Naive B cell (primary cell): ENCODE data around the gene CRCP. TPM values are rescaled to one million over a fixed set of nuclear protein-coding genes. Genes with fewer than 3 reads are reported as not detected.
"Not testable (repeated sequence)": the region's sequence is repeated elsewhere in the genome, so short reads cannot be mapped to it uniquely, and the experiment has no call there.

Experiments
- ATAC-seq, 2 donors: fragments of 150-1000 bp; cut with Tn5 transposase; 2 replicates each; pipeline ENCODE4 v1.10.0; 2021; ENCODE audit warnings: low read depth in 2 of 2, mild to moderate bottlenecking in 2 of 2, moderate library complexity in 2 of 2
- DNase-seq: peaks from one replicate; pipeline ENCODE4 v3.0.0; 2022
- H3K27ac Mint-ChIP-seq, 6 donors: one replicate each; pipeline ENCODE4 v1.8.0; 2020 to 2022; ENCODE audit warnings: mild to moderate bottlenecking in 6 of 6, mixed read lengths in 6 of 6, moderate library complexity in 5 of 6, inconsistent platforms in 2 of 6
- H3K27me3 Mint-ChIP-seq, 3 donors: one replicate each; pipeline ENCODE4 v1.8.0; 2021 to 2022; ENCODE audit warnings: mixed read lengths in 3 of 3, mild to moderate bottlenecking in 1 of 3
- H3K36me3 Mint-ChIP-seq, 2 donors: one replicate each; pipeline ENCODE4 v1.8.0; 2020 to 2022; ENCODE audit warnings: mixed read lengths in 2 of 2, inconsistent platforms in 1 of 2, mild to moderate bottlenecking in 1 of 2
- H3K4me1 Mint-ChIP-seq, 3 donors: one replicate each; pipeline ENCODE4 v1.8.0; 2020 to 2022; ENCODE audit warnings: mixed read lengths in 3 of 3, inconsistent platforms in 1 of 3, mild to moderate bottlenecking in 1 of 3, moderate library complexity in 1 of 3
- H3K4me3 Mint-ChIP-seq, 8 donors: one replicate each; pipeline ENCODE4 v1.8.0; 2020 to 2022; ENCODE audit warnings: mild to moderate bottlenecking in 8 of 8, mixed read lengths in 8 of 8, moderate library complexity in 8 of 8, inconsistent platforms in 2 of 8
- H3K9me3 Mint-ChIP-seq, 7 donors: one replicate each; pipeline ENCODE4 v1.8.0; 2020 to 2022; ENCODE audit warnings: mixed read lengths in 7 of 7, mild to moderate bottlenecking in 5 of 7, inconsistent platforms in 2 of 7, moderate library complexity in 1 of 7
- polyA plus RNA-seq, 6 donors: library from polyadenylated mRNA; unstranded; fragments of 300-500 nt; fragmentation: Illumina TruSeq; gene quantifications; one replicate each; pipeline ENCODE4 v1.2.3, GENCODE V29; 2021; ENCODE audit warnings: low read depth in 6 of 6

CRCP gene
- polyA plus RNA-seq, 6 donors from 2014 or later = 12.0 to 44.6 (median 29.8) TPM

DNA sequence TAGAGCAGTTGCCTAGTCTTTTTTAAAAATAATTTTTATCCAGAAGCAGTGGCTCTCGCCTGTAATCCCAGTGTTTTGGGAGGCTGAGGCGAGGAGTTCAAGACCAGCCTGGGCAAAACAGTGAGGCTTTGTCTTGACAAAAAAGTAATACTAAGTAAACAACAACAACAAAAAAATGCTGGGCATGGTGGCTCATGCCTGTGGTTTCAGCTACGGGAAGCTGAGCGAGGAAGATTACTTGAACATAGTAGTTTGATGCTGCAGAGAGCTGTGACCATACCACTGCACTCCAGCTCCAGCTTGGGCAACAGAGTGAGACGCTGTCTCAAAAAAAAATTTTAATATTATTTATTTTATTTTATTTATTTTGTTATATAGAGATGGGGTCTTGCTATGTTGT is 59.2 kb downstream of the CRCP start:
- Mint-ChIP-seq H3K27ac (no peak overlapping the region), H3K9me3 (peaks cover 0 to 5% (median 0%) of the 10 kb centered on the region in 7 donors), H3K4me3 (peak overlapping the region in 1 of 8 donors; percentile 1), H3K36me3 (no peaks in the 10 kb centered on the region), H3K4me1 (peaks cover 0 to 3% (median 0%) of the 10 kb centered on the region in 3 donors), H3K27me3 (no peaks in the 10 kb centered on the region)
- no peak for DNase-seq
- ATAC-seq = no peak

DNA sequence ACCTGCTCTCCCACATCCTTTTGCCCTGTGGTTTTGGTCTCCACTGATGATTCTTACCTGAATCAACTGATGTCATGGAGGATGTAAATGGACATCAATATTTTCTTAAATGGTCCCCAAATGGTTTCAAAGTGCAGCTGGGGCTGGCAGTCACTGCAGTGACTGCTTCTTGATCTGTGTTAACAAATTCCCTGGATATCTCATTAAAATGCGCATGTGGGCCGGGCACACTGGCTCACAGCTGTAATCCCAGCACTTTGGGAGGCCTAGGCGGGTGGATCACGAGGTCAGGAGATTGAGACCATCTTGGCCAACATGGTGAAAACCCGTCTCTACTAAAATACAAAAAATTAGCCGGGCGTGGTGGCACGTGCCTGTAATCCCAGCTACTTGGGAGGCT is 60.4 kb downstream of the CRCP start:
- H3K36me3 Mint-ChIP-seq, DNase-seq, H3K4me1 Mint-ChIP-seq, H3K27ac Mint-ChIP-seq, H3K27me3 Mint-ChIP-seq, ATAC-seq, H3K4me3 Mint-ChIP-seq, H3K9me3 Mint-ChIP-seq: not testable (repeated sequence)

DNA sequence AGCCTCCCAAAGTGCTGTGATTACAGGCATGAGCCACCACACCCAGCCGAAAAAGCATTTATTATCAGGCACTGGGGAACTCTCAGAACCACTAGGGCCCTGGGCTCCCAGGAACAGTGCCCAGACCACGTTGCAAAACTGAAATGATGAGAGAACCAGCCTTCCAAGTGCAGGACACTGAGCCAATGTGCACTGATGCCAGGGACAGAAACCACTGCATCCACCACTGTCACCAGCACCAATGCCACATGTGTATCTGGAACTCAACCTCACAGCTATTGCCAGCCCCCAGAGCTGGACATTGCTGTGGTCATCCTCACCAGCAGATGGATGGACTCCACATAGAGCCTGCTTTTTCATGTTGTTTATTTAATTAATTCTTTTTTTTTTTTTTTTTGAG is 62.3 kb downstream of the CRCP start:
- ATAC-seq = no peak
- Mint-ChIP-seq H3K27ac (no peak overlapping the region), H3K4me3 (no peak overlapping the region), H3K9me3 (peaks cover 0 to 5% (median 0%) of the 10 kb centered on the region in 7 donors), H3K36me3 (no peaks in the 10 kb centered on the region), H3K27me3 (no peaks in the 10 kb centered on the region), H3K4me1 (peaks cover 0 to 3% (median 0%) of the 10 kb centered on the region in 3 donors)
- no peak for DNase-seq

DNA sequence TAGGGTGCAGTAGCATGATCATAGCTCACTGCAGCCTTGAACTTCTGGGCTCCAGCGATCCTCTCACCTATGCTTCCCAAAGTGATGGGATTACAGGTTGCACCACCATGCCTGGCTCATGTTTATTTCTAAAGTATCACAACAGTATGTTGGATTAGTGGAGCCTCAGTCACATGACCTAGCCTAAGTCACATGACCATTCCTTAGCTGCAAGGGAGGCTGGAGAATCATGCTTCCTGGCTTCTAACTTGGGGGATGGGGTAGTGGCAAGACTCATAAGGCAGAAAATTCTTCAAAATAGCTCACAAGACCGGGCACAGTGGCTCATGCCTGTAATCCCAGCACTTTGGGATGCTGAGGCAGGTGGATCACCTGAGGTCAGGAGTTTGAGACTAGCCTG is 63.6 kb downstream of the CRCP start:
- peaks cover 0 to under 1% (median 0%) of the 10 kb centered on the region in 3 donors for H3K4me1 Mint-ChIP-seq
- no peak for DNase-seq
- no peaks in the 10 kb centered on the region for H3K27me3 Mint-ChIP-seq
- ATAC-seq = no peak
- H3K4me3 Mint-ChIP-seq = no peak overlapping the region
- H3K9me3 Mint-ChIP-seq = peaks cover 0 to 5% (median 0%) of the 10 kb centered on the region in 7 donors
- H3K36me3 Mint-ChIP-seq = no peaks in the 10 kb centered on the region
- no peak overlapping the region for H3K27ac Mint-ChIP-seq

- Mint-ChIP-seq H3K4me1 (peaks cover 0 to 7% (median 0%) of the 10 kb centered on the region in 3 donors), H3K4me3 (no peak overlapping the region), H3K27ac (no peak overlapping the region), H3K9me3 (peaks cover 0 to 10% (median 5%) of the 10 kb centered on the region in 7 donors), H3K36me3 (peaks cover 0 to 6% of the 10 kb centered on the region in 2 donors), H3K27me3 (no peaks in the 10 kb centered on the region)
- no peak for ATAC-seq
- no peak for DNase-seq
These were observed 66.7 kb downstream of the CRCP start for GRCh38 chr7:66181329-66181728.

- Mint-ChIP-seq H3K4me1 (peaks cover 0 to 7% (median 0%) of the 10 kb centered on the region in 3 donors), H3K27me3 (no peaks in the 10 kb centered on the region), H3K9me3 (peaks cover 0 to 10% (median 6%) of the 10 kb centered on the region in 7 donors), H3K4me3 (no peak overlapping the region), H3K36me3 (peaks cover 0 to 6% of the 10 kb centered on the region in 2 donors), H3K27ac (no peak overlapping the region)
- no peak for ATAC-seq
- no peak for DNase-seq
These were observed 67.2 kb downstream of the CRCP start for GRCh38 chr7:66181845-66182244.

DNA sequence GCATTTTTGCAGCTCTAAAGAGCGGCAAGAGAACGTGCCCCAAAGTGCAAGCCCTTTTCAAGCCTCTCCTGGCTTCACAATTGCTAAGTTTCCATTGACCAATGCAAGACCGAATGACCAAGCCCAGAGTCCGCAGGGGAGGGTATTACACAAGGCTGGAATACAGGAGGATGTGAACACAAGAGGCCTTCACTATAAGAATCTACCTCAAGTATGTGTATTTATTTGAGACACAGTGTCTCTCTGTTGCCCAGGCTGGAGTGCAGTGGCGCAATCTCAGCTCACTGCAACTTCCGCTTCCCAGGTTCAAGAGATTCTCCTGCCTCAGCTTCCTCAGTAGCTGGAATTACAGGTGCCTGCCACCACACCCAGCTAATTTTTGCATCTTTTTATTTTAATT is 68.3 kb downstream of the CRCP start:
- Mint-ChIP-seq H3K4me3 (no peak overlapping the region), H3K27me3 (no peaks in the 10 kb centered on the region), H3K4me1 (peaks cover 0 to 7% (median 0%) of the 10 kb centered on the region in 3 donors), H3K9me3 (peaks cover 0 to 10% (median 7%) of the 10 kb centered on the region in 7 donors), H3K27ac (peak overlapping the region in 1 of 6 donors; percentile 78), H3K36me3 (peaks cover 0 to 6% of the 10 kb centered on the region in 2 donors)
- ATAC-seq (no peak), DNase-seq (no peak)

- peaks cover 0 to 7% (median 0%) of the 10 kb centered on the region in 3 donors for H3K4me1 Mint-ChIP-seq
- H3K36me3 Mint-ChIP-seq = peaks cover 0 to 6% of the 10 kb centered on the region in 2 donors
- no peak for ATAC-seq
- H3K27me3 Mint-ChIP-seq = no peaks in the 10 kb centered on the region
- peaks cover 0 to 10% (median 6%) of the 10 kb centered on the region in 7 donors for H3K9me3 Mint-ChIP-seq
- no peak for DNase-seq
- peak overlapping the region in 2 of 6 donors; percentile 82 to 85 for H3K27ac Mint-ChIP-seq
- no peak overlapping the region for H3K4me3 Mint-ChIP-seq
These were observed 69.1 kb downstream of the CRCP start for GRCh38 chr7:66183700-66184099.

- H3K27me3 Mint-ChIP-seq = peaks cover 0 to 8% (median 8%) of the 10 kb centered on the region in 3 donors
- H3K4me1 Mint-ChIP-seq = peaks cover 0 to 7% (median 0%) of the 10 kb centered on the region in 3 donors
- no peak overlapping the region for H3K4me3 Mint-ChIP-seq
- peaks cover 0 to 6% of the 10 kb centered on the region in 2 donors for H3K36me3 Mint-ChIP-seq
- H3K9me3 Mint-ChIP-seq = peaks cover 0 to 10% (median 6%) of the 10 kb centered on the region in 7 donors
- H3K27ac Mint-ChIP-seq = peak overlapping the region in 1 of 6 donors; percentile 82
- DNase-seq (no peak), ATAC-seq (no peak)
These were observed 71.1 kb downstream of the CRCP start for GRCh38 chr7:66185680-66186187.

GRCh38 chr7:66186991-66187390 is 72.3 kb downstream of the CRCP start:
- Mint-ChIP-seq H3K27ac (no peak overlapping the region), H3K4me3 (no peak overlapping the region), H3K36me3 (peaks cover 0 to 6% of the 10 kb centered on the region in 2 donors), H3K4me1 (peaks cover 0 to 7% (median 0%) of the 10 kb centered on the region in 3 donors), H3K9me3 (peaks cover 0 to 10% (median 6%) of the 10 kb centered on the region in 7 donors), H3K27me3 (peaks cover 0 to 10% (median 8%) of the 10 kb centered on the region in 3 donors)
- DNase-seq (no peak), ATAC-seq (no peak)

DNA sequence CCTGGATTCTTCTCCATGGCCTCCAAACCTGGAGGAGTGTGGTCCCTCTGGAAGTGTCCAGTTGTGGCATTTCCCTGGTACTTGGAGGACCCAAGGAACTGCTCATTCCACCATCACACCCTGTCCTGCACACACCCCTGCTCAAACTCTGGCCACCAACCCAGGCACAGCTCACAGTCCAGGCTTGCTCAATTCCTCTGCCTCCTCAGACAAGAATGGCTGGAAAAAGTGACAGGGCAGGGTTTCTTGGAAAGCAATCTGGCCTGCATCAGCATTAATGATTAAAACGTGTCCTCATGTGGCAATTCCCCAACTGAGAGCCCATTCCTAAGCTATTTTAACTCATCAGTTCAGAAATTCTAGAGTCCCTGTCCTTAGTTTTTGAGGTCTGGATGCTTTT is 73.3 kb downstream of the CRCP start:
- H3K27ac Mint-ChIP-seq = no peak overlapping the region
- H3K27me3 Mint-ChIP-seq = peaks cover 0 to 10% (median 8%) of the 10 kb centered on the region in 3 donors
- ATAC-seq (no peak), DNase-seq (no peak)
- H3K36me3 Mint-ChIP-seq = peaks cover 0 to 6% of the 10 kb centered on the region in 2 donors
- no peak overlapping the region for H3K4me3 Mint-ChIP-seq
- peaks cover 0 to 10% (median 6%) of the 10 kb centered on the region in 7 donors for H3K9me3 Mint-ChIP-seq
- H3K4me1 Mint-ChIP-seq = peaks cover 0 to 7% (median 0%) of the 10 kb centered on the region in 3 donors

GRCh38 chr7:66188645-66189044 is 74.0 kb downstream of the CRCP start:
- H3K27me3 Mint-ChIP-seq = peaks cover 0 to 10% (median 8%) of the 10 kb centered on the region in 3 donors
- no peak overlapping the region for H3K27ac Mint-ChIP-seq
- H3K9me3 Mint-ChIP-seq = peaks cover 0 to 10% (median 6%) of the 10 kb centered on the region in 7 donors
- peaks cover 0 to 9% (median 0%) of the 10 kb centered on the region in 3 donors for H3K4me1 Mint-ChIP-seq
- no peak overlapping the region for H3K4me3 Mint-ChIP-seq
- H3K36me3 Mint-ChIP-seq = peaks cover 0 to 6% of the 10 kb centered on the region in 2 donors
- ATAC-seq = no peak
- DNase-seq = no peak

GRCh38 chr7:66189695-66190503 is 75.3 kb downstream of the CRCP start:
- Mint-ChIP-seq H3K4me1 (peaks cover 0 to 5% (median 0%) of the 10 kb centered on the region in 3 donors), H3K27ac (peak overlapping the region in 1 of 6 donors; percentile 36), H3K9me3 (peaks cover 0 to 10% (median 6%) of the 10 kb centered on the region in 7 donors), H3K36me3 (peaks cover 0 to 6% of the 10 kb centered on the region in 2 donors), H3K27me3 (peaks cover 0 to 10% (median 8%) of the 10 kb centered on the region in 3 donors), H3K4me3 (no peak overlapping the region)
- DNase-seq (no peak), ATAC-seq (no peak)

DNA sequence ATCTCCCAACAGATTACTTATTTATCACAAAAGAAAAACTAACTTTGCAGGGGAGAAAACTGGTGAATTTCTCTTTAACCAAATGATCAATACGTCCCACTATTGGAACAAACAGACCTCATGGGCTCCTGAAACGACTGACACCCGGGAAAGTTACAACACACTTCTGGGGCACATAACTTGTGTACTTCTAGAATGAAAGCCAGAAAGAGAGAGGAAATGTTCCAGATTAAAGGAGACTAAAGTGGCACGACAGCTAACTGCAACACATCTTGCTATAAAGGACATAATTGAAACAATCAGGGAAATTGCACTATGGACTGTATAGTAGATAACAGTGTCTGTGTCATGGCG is 75.8 kb downstream of the CRCP start:
- no peak overlapping the region for H3K4me3 Mint-ChIP-seq
- peaks cover 0 to 10% (median 5%) of the 10 kb centered on the region in 7 donors for H3K9me3 Mint-ChIP-seq
- ATAC-seq (no peak), DNase-seq (no peak)
- H3K4me1 Mint-ChIP-seq = peaks cover 0 to 5% (median 0%) of the 10 kb centered on the region in 3 donors
- no peak overlapping the region for H3K27ac Mint-ChIP-seq
- H3K36me3 Mint-ChIP-seq = peaks cover 0 to 6% of the 10 kb centered on the region in 2 donors
- H3K27me3 Mint-ChIP-seq = peaks cover 0 to 10% (median 8%) of the 10 kb centered on the region in 3 donors
